Endodermal cell (in vitro differentiated cells): Measurements from ENCODE around the gene TRMT44. TPM values are rescaled to one million over a fixed set of nuclear protein-coding genes. Genes with fewer than 3 reads are reported as not detected.

Experiments used
- DNase-seq: peaks from one replicate; pipeline ENCODE4 v3.0.0-alpha.2; 2017
- H3K27ac ChIP-seq: 2 replicates; pipeline ENCODE4 v1.5.1; 2013; ENCODE audit warnings: mild to moderate bottlenecking, low read depth, low read length, moderate library complexity
- H3K27me3 ChIP-seq: 2 replicates; pipeline ENCODE4 v1.6.1; 2013; ENCODE audit warnings: mild to moderate bottlenecking, low read length, moderate library complexity; ENCODE audit not compliant: insufficient read depth, control insufficient read depth, poor library complexity, severe bottlenecking
- H3K36me3 ChIP-seq: 2 replicates; pipeline ENCODE4 v1.7.0; 2013; ENCODE audit warnings: mild to moderate bottlenecking, low read length, moderate library complexity; ENCODE audit not compliant: control insufficient read depth, insufficient read depth
- H3K4me1 ChIP-seq: one replicate; pipeline ENCODE4 v1.7.0; 2013; ENCODE audit warnings: low read length; ENCODE audit not compliant: control insufficient read depth, insufficient read depth
- H3K4me3 ChIP-seq: 2 replicates; pipeline ENCODE4 v1.5.1; 2013; ENCODE audit warnings: mild to moderate bottlenecking, low read length, moderate library complexity
- H3K9ac ChIP-seq: 2 replicates; pipeline ENCODE4 v1.6.1; 2013; ENCODE audit warnings: mild to moderate bottlenecking, low read length, moderate library complexity; ENCODE audit not compliant: poor library complexity, severe bottlenecking; ENCODE audit errors: extremely low read depth
- H3K9me3 ChIP-seq: 2 replicates; pipeline ENCODE4 v1.6.1; 2013; ENCODE audit warnings: mild to moderate bottlenecking, low read length, moderate library complexity; ENCODE audit not compliant: control insufficient read depth
- H3K27ac Mint-ChIP-seq: 2 replicates; pipeline ENCODE4 v1.8.0; 2020; ENCODE audit warnings: mixed read lengths
- H3K27me3 Mint-ChIP-seq: 2 replicates; pipeline ENCODE4 v1.8.0; 2021; ENCODE audit warnings: mild to moderate bottlenecking, mixed read lengths; ENCODE audit not compliant: insufficient read depth
- H3K36me3 Mint-ChIP-seq: 2 replicates; pipeline ENCODE4 v1.8.0; 2020; ENCODE audit warnings: low read depth, mixed read lengths
- H3K4me1 Mint-ChIP-seq: 2 replicates; pipeline ENCODE4 v1.8.0; 2020; ENCODE audit warnings: mixed read lengths
- H3K4me3 Mint-ChIP-seq: 2 replicates; pipeline ENCODE4 v1.8.0; 2020; ENCODE audit warnings: mild to moderate bottlenecking, moderate library complexity, mixed read lengths
- H3K9me3 Mint-ChIP-seq: 2 replicates; pipeline ENCODE4 v1.8.0; 2020; ENCODE audit warnings: mild to moderate bottlenecking, mixed read lengths
- WGBS, 2 experiments: methylation state at CpG; one replicate each; pipeline versions ENCODE4 v1.1.5 to v1.1.7; 2013; ENCODE audit warnings: missing lambda C conversion rate in 2 of 2, mixed read lengths in 1 of 2; ENCODE audit not compliant: insufficient coverage in 1 of 2, insufficient read length in 1 of 2; 5-methylcytosine and 5-hydroxymethylcytosine counted together
- total RNA-seq, 2 donors: library from RNA; stranded (reverse); fragmentation: NEBNext Ultra II Directional in 1 of 2; extraction: Animal tissue kit (Norgen Biotek cat#: 25700) in 1 of 2; gene quantifications; 2 replicates in 1 of 2; 3 replicates in 1 of 2; pipeline ENCODE4 v1.2.1, GENCODE V29; 2021
- TF ChIP-seq, protein P1 (sequence below): fragments of 200-600 bp; sonication (generic); conservative IDR thresholded peaks from 2 replicates; pipeline ENCODE4 v1.5.0; 2021; ENCODE audit warnings: antibody characterized with exemption, mild to moderate bottlenecking

TRMT44 gene
- total RNA-seq, 2 donors from 2014 or later: 45.9 to 114 TPM

DNA sequence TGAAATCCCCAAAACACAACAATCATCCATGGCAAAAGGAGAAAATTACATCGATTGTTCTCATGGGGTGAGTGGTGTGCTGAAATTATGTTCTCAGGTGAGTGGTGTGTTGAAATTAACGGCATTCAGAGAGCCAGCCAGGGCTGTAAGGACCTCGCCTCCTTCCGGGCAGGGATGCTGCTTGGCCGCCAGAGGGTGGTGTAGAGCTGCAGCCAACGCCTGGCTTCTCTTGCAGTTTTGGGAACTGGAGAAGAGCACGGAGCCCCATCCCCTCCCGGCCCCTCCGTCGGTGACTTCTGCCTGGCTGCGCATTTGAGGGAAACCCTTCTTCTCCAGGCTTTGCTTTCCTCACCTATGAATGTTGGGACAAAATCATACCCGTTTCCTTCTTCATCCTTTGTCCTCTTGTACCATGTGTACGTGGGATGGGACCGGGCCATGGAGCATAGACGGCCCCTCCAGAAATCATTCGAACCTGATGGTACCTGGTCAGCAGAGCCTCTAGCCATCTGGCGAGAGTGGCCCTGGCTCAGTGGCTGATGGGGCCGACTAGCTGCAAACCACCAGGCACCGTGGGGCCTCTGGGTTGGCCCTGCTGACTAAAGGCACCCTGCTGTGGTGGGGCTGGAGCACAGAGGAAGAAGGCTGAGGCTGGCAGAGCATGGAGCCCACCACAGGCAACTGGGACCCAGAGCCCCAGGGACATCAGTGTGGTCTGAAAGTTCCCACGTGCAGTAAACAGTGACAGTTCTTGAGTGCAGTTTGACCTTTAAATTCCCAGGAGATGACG lies 28.4 kb downstream of the TRMT44 start:
- H3K4me1 ChIP-seq: peaks cover 5% of the 10 kb centered on the region
- peaks cover 50% of the 10 kb centered on the region for H3K36me3 Mint-ChIP-seq
- H3K9me3 ChIP-seq: no peaks in the 10 kb centered on the region
- peaks cover 83% of the 10 kb centered on the region for H3K36me3 ChIP-seq
- peak; percentile 95 for DNase-seq
- 61 to 64% methylated on average over 16 to 21 of the region's 21 CpGs for WGBS, 2 experiments
- H3K4me3 ChIP-seq: no peak overlapping the region
- H3K27ac Mint-ChIP-seq: no peak overlapping the region
- H3K9ac ChIP-seq: no peak overlapping the region
- no peak overlapping the region for H3K27ac ChIP-seq
- H3K4me1 Mint-ChIP-seq: peaks cover 18% of the 10 kb centered on the region
- H3K27me3 ChIP-seq: no peaks in the 10 kb centered on the region
- TF ChIP-seq, protein P1, sequence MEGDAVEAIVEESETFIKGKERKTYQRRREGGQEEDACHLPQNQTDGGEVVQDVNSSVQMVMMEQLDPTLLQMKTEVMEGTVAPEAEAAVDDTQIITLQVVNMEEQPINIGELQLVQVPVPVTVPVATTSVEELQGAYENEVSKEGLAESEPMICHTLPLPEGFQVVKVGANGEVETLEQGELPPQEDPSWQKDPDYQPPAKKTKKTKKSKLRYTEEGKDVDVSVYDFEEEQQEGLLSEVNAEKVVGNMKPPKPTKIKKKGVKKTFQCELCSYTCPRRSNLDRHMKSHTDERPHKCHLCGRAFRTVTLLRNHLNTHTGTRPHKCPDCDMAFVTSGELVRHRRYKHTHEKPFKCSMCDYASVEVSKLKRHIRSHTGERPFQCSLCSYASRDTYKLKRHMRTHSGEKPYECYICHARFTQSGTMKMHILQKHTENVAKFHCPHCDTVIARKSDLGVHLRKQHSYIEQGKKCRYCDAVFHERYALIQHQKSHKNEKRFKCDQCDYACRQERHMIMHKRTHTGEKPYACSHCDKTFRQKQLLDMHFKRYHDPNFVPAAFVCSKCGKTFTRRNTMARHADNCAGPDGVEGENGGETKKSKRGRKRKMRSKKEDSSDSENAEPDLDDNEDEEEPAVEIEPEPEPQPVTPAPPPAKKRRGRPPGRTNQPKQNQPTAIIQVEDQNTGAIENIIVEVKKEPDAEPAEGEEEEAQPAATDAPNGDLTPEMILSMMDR: peak; percentile 99
- no peaks in the 10 kb centered on the region for H3K27me3 Mint-ChIP-seq
- H3K9me3 Mint-ChIP-seq: no peaks in the 10 kb centered on the region
- no peak overlapping the region for H3K4me3 Mint-ChIP-seq

DNA sequence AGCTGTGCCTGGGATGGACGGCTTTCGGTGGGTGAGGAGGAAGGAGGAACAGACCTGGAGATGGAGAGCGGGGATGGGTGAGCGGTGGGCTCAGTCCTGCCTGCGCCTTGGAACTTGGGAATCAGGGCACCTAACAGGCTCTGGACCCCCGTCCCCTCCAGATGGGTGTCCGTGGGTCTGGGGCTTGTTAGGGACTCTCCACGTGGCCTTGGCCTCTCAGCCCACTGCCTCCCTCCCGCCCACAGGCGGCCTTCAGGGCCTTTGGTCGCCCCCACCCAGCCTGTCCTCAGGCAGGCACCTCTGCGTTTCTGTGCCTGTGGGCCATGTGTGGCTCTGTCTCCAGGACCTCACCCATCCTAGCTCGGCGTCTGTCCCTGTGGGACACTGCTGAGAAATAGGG lies 29.0 kb downstream of the TRMT44 start:
- H3K4me3 Mint-ChIP-seq: no peak overlapping the region
- peaks cover 13% of the 10 kb centered on the region for H3K4me1 Mint-ChIP-seq
- H3K36me3 Mint-ChIP-seq: peaks cover 50% of the 10 kb centered on the region
- TF ChIP-seq, protein P1: no peak
- H3K27me3 Mint-ChIP-seq: no peaks in the 10 kb centered on the region
- Histone ChIP-seq H3K4me3 (no peak overlapping the region), H3K4me1 (no peaks in the 10 kb centered on the region), H3K9me3 (no peaks in the 10 kb centered on the region), H3K9ac (no peak overlapping the region), H3K27ac (no peak overlapping the region), H3K27me3 (no peaks in the 10 kb centered on the region), H3K36me3 (peaks cover 78% of the 10 kb centered on the region)
- 95 to 97% methylated on average over 10 to 14 of the region's 14 CpGs for WGBS, 2 experiments
- DNase-seq: no peak
- H3K9me3 Mint-ChIP-seq: no peaks in the 10 kb centered on the region
- H3K27ac Mint-ChIP-seq: no peak overlapping the region

DNA sequence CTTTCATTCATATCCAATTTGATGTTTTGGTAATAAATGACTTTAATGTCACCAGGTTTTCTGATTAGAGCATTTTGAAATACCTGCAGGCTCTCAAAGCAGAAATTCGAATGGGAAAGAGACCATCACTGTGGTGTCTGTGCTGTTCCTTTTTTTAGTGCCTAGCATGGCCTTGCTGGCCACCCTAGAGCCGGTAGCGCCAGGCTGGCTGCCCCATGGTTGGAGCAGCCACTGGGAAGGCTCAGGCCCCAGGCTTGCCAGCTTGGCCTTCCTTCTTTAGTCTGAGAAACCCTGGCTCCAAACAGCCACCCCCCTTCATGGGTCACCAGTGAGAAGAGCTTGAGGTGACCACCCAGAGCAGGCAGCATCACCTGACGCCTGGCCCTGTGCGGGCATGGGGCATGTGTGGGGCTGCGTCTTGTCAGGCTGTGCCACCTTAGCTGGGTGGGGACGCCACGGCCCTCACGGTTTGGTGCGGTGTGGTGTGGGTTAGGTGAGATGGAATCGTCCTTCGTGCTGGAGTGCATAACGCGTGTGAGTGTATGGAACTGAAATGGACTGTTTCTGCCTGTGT lies 30.0 kb downstream of the TRMT44 start:
- Histone ChIP-seq H3K9me3 (no peaks in the 10 kb centered on the region), H3K4me1 (no peaks in the 10 kb centered on the region), H3K4me3 (no peak overlapping the region), H3K36me3 (peaks cover 69% of the 10 kb centered on the region), H3K27me3 (no peaks in the 10 kb centered on the region), H3K9ac (no peak overlapping the region), H3K27ac (no peak overlapping the region)
- DNase-seq: no peak
- Mint-ChIP-seq H3K9me3 (no peaks in the 10 kb centered on the region), H3K4me3 (no peak overlapping the region), H3K27ac (no peak overlapping the region), H3K36me3 (peaks cover 45% of the 10 kb centered on the region), H3K4me1 (peaks cover 4% of the 10 kb centered on the region), H3K27me3 (no peaks in the 10 kb centered on the region)
- TF ChIP-seq, protein P1: no peak
- WGBS, 2 experiments: 97% methylated on average over 14 of the region's 14 CpGs
